ENCODE measurements around the gene PTTG1.

DNA sequence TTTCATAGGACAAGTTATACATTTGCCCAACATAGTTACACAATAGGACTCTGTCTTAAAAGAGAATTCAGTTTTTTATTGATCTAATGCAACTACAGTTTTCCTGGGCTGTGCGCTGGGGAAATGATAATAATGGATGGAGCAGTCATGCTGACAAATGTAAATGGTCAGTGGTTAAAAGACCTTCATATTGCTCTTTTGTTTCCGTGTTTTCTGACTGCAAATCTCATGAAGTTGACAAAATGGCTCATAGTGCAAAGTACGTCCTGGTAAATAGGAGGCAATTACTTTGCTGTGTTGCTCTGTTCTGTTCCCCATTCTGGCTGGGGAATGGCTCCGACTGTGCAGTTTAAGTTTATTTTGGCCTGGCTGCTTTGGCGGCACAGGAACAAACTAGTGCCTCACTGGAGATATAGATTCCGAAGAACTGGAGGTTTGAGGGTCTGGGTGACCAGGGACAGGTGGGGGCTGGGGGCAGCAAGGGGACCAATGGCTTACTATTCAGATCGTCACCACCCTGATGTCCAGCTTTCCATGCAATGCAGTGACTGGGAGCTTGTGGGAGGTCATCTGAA is 54.3 kb downstream of the PTTG1 start:
- no peak for TF ChIP-seq GATA3 (IDR thresholded peaks at IDR 0.05; ENCODE audit: low read depth, low read length)
- TF ChIP-seq GATA2 (IDR thresholded peaks at IDR 0.05; ENCODE audit: low read depth, low read length) = no peak
